Astrocyte of the spinal cord (primary cell): ENCODE data around the gene SPEM2.
A peak's percentile ranks its signal among the peaks of the same experiment; 100 is the strongest.

Source experiments
- DNase-seq: peaks from one replicate; pipeline ENCODE4 v3.0.0; 2011; ENCODE audit warnings: low read depth, low spot score
- H3K4me3 ChIP-seq: 2 replicates; pipeline ENCODE4 v1.5.1; 2011; ENCODE audit warnings: low read depth, mild to moderate bottlenecking, low read length, moderate library complexity
- CTCF ChIP-seq: IDR thresholded peaks from 2 replicates; pipeline ENCODE4 v1.5.1; 2012; ENCODE audit warnings: low read depth, mild to moderate bottlenecking, low read length, inconsistent platforms
- in situ Hi-C: cut with HindIII; loops from 2 replicates; pipeline ENCODE4 v1.10.0; 2017; ENCODE audit warnings: low sequenced_read_pairs

SPEM2 gene

GRCh38 chr17:7476494-7476893 lies 51.1 kb downstream of the SPEM2 start:
- in situ Hi-C loops: no loop called here
- DNase-seq: peak; percentile 46
- H3K4me3 ChIP-seq: no peak overlapping the region
- TF ChIP-seq CTCF: no peak

- H3K4me3 ChIP-seq: no peak overlapping the region
- in situ Hi-C loops: no loop called here
- no peak for TF ChIP-seq CTCF
- DNase-seq: no peak
These were observed 51.5 kb downstream of the SPEM2 start for GRCh38 chr17:7476951-7477350.
